GM04504 (cell line): ENCODE measurements around the gene GTF2F2.
"Not testable (repeated sequence)": the region's sequence is repeated elsewhere in the genome, so short reads cannot be mapped to it uniquely, and the experiment has no call there.

Source experiments
- DNase-seq: peaks from one replicate; pipeline ENCODE4 v3.0.0-alpha.2; 2012; ENCODE audit warnings: low read depth

Gene GTF2F2

DNA sequence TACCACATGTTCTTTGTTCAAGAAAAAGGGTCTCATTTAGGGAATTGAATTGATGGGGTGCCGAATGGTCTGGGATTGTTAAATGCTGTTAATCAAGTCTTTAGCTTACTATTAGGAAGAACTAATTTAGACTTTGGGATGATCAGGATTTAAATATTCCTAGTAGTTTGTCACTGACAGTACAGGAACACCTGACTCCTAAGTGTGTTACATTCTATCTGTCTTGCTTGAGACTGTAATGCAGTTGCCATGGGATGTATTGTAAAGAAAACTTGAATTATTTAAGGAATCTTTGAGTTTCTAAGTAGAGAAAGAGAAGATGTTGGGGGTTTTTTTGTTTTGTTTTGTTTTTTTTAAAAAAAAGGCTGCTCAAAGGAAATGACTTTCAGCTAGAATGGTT lies 98.4 kb downstream of the GTF2F2 start:
- no peak for DNase-seq

DNA sequence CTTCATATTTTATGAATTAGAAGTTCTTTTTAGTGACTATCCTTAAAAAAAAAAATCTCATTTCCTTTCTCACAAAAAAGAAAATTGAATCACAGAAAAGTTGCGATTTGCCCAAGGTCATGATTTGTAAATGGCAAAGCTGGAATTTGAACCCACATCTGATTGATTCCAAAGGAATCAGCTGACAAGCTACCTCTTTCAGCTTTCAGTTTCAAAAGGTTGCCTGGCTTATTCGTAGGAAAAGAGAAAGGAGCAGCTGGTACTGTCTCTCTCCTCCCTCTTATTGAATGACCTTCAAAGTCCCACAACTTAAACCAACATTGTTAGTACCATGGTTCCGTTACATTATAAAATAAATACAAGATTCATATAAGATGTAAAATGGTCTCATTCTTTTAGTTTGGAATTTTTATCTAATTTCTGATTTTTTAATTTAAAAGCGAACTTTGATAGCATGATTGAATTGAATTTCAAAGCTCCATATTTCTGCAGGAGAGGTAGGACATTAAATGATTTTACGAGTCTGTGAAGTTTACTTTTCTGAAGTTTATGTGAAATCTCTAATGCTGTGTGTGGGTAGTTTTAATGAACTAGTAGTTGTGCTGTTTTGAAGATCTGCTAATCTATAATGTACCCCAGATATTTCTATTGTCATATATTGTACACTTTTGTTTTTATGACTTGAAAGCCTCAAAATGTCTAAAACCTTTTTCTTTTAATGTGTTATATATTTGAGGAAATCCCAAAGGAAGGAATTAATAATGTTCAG lies 99.0 kb downstream of the GTF2F2 start:
- no peak for DNase-seq

DNA sequence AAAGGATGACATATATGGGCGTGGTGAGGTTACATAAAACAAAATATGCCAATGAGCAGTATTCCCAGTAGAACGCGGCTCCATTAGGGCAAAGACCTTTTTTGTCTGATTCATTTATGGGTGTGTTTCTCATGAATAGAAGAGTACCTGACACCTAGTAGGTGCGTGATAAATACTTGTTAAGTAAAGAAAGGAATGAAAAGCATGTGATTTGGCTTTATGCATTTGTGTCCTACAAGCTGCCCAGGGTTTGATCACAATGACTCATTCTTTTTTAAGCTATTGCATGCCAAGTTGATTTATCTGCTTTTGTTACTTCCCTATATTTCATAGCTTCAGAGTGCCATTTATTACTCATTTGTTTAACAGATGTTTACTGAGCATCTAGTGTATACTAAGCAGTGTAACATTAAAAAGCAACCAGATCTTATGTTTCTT lies 99.6 kb downstream of the GTF2F2 start:
- DNase-seq, result peak; percentile 65

DNA sequence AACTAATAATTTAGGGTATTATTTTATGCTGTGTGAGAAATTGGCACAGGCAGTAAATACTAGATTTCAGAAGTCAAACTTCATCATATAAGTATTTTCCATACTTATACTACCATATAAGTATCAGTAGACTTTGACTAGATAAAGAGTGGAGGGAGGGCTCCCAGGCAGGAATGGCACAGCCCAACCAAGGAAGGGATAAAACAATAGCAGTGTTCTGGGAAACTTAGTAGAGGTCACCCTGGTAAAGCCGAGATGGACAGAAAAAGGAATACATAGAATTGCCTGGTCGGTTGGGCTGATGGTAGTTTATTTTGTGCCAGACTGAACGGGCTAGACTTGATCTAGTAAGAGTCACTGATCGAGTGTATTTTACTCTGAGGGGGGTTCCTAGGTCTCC lies 100.1 kb downstream of the GTF2F2 start:
- DNase-seq, result no peak

DNA sequence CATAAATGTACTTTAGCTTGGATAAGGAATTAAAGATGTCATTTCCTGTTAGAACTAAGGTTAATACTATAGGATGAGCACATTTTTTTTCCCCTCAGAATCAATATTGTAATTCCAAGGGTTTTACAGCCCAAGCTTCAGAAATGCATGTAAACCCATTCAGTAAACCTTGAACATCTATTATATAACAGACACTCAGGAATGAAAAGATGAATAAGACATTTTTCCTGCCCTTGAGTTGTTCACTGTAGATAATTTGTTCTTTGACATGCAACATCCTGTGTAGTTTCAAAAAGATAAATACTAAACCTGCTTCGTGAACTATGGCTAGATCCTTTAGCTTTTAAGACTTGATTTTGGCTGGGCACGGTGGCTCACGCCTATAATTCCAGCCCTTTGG lies 102.2 kb downstream of the GTF2F2 start:
- DNase-seq, result no peak

DNA sequence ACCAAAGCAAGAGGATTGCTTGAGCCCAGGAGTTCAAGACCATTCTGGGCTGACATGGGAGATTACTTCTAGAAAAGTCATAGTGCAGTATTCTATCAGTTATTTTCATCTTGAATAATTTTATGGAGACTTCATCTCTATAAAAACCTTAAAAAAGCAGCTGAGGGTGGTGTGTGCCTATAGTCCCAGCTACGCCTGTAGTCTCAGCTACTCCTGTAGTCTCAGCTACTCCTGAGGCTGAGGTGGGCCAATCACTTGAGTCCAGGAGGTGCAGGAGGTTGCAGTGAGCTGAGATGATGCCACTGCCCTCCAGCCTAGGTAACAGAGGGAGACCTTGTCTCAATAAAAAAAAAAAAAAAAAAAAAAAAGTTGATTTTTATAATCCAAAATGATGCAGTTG lies 102.6 kb downstream of the GTF2F2 start:
- DNase-seq, result no peak

DNA sequence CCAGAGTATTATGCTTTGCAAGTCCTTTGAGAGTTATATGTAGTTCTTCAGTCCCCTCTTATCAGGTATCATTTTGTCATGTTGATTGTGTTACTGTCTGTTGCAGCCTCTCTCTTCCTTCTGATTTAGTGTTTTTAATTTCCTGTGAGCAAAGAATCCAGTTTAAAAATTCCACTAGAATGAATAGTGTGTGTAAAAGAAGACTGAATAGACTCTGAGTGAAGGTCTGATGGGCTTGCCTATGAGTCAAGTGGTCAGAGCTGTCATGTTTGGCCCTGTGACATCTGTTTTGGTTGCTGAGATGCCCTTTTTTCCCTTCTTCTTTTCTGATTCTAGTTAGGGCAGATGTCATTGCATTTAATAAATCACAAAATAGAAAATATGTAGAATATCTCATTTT lies 103.9 kb downstream of the GTF2F2 start:
- DNase-seq, result no peak

DNA sequence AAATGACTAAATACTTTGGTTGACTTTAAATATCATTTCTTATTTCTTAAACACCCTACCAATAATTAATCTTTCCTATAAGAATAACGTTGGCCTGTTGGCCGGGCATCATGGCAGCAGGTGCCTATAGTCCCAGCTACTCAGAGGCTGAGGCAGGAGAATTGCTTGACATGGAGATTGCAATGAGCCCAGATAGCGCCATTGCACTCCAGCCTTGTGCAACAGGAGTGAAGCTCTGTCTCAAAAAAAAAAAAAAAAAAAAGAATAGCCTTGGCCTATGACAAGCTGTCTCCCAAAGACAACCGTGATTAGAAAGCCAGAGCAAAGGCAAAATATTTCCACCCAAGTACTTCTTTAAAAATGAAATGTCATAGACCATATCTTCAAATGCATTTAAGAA lies 105.1 kb downstream of the GTF2F2 start:
- no peak for DNase-seq

DNA sequence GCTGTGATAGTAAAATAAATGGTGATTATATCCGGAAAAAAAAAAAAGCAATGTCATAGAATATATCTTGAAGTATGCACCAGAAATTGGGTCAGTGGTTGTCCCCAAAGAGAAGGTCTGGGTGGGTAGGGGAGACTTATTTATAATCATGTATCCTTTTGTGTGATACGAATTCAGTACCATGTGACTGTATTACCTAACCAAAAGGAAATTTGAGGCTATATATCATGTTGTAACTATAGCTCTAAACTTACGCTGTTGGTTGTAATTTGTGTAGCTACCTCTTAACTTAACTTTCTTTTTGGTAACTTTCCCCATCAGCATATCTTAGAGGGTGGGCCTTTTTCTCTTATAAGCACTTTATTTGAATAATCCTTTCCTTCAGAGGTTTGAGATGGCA lies 105.7 kb downstream of the GTF2F2 start:
- no peak for DNase-seq

DNA sequence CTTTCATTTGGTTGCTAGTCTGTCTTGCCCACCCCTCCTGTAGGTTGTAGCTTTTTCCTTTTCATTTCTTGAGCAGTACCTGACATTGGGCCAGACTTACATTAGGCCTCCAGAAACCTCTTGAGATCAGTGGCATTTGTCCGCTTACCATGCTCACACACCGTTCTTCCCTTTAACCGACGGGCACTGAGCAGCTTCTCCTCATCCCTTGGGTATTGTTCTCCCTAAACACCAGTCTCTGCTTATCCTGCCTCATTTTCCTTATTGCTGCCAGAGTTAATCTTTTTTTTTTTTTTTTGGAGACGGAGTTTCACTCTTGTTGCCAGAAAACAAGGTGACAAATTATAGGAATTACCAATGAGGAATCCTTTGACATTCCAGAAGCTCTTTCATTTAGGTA lies 107.7 kb downstream of the GTF2F2 start:
- DNase-seq, result no peak

DNA sequence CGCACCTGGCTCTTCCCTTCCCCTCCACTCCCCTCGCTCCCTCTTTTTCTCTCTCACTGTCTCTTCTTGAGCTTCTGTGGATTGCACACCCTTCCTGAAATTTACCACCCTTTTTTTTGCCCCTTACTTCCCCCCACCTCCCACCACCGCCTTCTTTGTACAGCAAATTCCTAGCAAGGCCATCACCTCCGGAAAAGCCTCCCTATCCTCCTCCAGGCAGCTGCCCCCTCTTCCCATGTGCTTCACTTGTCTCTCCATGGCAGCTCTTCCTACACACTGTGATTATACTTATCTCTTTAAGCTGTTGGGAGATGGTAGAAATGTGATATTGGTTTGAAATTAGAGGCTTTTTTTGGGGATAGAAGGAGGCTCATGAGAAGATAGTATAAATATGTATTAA lies 108.9 kb downstream of the GTF2F2 start:
- DNase-seq, result no peak

DNA sequence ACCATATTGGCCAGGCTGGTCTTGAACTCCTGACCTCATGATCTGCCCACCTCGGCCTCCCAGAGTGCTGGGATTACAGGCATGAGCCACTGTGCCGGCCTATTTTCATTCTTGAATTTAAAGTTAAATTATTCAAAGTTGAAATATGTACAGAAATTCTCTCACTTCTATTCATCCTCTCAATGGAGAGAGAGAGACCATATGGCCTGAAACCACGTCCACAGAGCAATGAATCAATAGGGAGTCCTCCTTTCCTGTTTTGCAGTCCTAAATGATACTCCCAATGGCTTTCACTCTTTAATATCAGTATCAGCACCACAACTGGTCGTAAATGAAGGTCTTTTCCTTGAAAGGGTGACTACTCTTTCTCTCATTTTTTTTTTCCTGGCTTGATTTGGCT lies 111.0 kb downstream of the GTF2F2 start:
- no peak for DNase-seq

DNA sequence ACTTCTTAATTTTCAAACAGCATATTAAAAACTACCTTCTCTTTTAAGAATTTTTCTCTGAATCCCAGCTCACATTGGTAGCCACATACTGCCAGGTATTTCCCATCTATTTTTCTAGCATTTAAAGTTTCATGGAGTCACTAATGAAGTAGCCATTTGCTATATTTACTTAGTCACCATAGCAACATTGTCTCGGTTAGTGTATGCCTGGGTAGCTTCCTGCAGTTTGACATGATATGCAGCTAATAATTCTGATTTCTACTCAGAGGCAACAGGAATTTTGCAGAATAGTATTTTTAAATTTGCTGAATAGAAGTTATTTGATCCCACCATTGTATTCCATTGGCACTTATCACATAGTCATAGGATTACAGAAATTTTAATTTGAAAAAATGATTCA lies 111.4 kb downstream of the GTF2F2 start:
- no peak for DNase-seq

DNA sequence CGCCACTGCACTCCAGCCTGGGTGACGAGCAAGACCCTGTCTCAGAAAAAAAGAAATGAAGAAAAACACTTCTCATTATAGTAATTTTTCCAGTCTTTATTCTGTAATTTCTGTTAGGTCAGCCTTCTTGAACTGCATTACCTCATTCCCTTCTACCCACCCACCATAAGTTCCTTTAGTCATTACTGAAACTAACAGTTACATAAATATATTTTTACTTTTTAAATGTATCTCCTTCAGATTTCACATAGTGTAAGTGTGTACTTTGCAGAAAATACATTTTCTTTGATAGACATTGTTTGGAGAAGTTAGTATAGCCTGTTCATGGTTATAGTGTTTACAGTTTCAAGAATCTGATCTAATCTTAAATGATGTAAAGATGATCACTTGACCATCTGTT lies 112.3 kb downstream of the GTF2F2 start:
- DNase-seq, result no peak

DNA sequence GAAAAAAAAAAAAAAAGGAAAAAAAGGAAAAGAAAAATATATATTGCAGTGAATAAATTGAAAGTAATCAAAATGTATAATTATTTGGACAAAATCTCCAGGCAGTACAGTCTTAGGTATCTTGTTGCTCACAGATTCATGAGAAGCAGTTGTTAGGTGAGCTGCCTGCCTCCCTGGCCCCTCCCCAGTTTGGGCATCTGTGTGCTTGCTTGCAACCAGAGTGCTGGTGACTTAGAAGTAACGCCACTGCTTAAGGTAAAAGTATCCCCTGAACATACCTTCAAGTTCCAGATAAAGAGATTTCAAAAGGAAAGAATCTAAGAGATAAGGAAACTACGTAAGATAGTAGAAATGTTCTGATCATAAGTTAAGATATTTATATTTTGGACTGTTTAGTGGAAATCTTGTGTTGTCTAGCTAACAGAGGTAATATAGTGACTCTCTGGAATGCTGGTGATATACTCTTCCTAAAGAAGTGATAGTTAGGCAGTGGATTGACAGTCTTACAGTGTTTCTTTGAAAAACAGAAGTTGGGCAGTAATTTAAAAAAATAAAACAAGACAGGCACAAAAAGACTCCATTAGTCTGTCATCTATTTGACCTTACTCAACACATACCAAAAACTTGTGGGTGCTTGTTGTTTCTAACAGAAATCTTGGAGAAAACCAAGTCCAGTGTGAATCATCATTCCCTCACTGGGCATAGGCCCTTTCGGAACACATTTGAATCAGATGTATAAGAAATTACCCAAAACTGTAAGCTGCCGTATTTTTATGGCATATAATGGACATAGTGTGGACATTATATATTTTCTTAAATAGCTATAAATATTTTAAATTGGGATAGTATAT lies 118.9 kb downstream of the GTF2F2 start:
- DNase-seq, result no peak

DNA sequence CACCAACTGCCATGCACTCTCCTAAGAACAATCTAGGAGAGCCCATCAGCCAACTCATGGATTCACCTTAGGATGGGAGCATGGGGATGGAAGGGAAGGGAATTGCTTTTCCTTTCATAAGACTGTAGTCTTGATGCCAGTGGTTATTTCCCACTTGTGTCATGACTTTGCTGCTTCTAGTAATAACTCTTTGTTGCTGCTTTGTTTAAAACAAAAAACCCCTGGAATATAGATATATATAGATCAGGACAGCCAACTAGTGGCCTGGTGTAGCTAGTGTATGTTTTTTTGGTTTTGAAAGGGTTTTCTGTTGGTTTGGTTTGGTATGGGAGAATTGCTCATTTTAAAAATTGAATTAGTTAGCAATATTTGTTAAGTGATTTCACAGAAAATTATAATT lies 119.8 kb downstream of the GTF2F2 start:
- no peak for DNase-seq

DNA sequence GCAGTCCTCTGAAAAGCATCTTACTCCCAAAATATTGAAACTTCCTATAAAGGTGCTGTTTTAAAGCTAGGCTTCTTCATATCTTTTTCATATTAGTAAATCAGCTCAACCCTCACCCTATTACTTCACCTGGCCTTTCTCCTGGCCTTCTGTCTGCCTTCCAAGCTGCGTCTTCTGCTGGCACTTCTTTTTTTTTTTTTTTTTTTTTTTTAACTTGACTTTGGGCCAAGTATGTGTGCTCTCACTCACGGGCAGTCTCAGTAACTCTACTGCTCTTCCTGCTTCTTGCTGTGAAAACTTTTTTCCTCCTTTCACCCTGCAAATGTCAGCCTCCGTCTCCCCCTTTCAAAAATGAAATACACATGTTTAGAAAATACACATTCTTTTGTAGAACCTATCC lies 121.8 kb downstream of the GTF2F2 start:
- DNase-seq, result no peak

DNA sequence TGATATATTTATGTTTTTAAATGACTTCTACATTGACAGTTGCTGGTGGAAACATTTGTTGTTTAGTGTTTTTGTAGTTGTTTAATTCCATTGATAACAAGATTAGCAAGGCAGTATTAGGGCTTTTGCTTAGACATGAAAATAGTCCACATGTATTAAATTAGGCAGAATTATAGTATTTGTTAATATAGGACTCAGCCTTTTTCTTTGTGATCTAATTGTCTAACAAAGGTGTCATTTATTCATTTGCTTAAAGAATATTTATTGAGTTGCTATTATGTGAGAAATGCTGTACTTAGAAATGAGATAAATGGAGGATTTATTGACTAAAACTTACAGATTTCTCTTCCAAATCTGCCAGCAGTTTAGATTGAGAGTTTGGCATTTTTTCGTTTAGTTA lies 122.2 kb downstream of the GTF2F2 start:
- no peak for DNase-seq

DNA sequence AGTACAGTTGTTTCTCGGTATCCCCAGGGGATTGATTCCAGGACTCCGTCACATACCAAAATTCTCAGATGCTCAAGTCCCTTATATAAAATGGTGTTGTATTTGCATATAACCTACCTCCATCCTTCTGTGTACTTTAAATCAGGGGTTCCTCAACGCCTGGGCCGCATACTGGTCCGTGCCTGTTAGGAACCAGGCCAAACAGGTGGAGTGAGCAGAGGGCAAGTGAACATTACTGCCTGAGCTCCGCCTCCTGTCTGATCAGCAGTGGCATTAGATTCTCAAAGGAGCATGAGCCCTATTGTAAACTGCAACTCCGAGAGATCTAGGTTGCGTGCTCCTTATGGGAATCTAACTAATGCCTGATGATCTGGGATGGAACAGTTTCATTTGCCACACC lies 122.8 kb downstream of the GTF2F2 start:
- DNase-seq, result no peak

DNA sequence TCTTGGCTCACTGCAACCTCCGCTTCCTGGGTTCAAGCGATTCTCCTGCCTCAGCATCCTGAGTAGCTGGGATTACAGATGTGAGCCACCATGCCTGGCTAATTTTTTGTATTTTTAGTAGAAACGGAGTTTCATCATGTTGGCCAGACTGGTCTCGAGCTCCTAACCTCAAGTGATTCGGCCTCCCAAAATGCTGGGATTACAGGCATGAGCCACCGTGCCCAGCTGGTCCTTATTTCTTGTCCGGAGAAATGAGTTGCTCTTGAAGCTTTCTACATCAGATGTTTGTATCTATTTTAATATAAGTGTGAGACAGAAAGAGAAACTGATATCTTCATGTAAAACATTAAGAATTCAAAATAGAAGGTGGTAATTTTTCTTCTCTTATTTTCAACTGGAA lies 124.4 kb downstream of the GTF2F2 start:
- DNase-seq, result not testable (repeated sequence)

DNA sequence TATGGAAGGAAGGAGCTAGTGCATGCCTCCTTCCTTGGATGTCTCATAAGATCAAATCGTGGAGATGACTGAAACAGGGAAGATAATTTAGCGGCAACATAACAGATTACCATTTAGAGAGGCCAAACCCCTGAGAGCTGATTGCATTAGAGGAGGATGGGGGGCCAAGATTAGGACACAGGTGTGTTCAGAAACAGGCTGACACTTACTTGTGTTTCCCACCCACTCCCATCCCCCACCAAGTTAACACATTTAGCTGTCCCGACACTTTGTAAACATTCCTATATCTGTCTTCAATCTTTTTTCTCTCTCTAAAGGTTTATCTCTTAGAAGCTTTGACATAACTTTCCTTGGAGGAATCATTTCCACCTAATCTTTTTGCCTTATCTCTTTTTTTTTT lies 129.4 kb downstream of the GTF2F2 start:
- DNase-seq, result no peak

DNA sequence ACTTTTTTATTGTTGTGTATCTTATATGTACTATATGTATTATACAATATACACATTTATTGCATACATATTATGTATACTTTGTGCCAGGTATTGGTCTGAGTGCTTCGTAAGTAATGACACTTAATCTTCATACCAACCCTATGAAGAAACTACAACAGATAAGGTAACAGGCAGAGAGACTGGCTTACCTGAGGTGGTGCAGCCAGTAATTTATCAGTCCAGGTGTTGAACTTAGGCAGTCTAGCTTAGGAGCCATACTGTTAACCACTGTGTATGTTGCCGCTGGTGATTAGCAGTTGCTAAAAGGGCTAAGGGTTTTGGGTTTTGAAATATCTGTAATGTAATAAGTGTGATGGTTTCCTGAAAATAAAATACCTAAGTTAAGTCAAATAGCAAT lies 134.1 kb downstream of the GTF2F2 start:
- DNase-seq, result no peak

DNA sequence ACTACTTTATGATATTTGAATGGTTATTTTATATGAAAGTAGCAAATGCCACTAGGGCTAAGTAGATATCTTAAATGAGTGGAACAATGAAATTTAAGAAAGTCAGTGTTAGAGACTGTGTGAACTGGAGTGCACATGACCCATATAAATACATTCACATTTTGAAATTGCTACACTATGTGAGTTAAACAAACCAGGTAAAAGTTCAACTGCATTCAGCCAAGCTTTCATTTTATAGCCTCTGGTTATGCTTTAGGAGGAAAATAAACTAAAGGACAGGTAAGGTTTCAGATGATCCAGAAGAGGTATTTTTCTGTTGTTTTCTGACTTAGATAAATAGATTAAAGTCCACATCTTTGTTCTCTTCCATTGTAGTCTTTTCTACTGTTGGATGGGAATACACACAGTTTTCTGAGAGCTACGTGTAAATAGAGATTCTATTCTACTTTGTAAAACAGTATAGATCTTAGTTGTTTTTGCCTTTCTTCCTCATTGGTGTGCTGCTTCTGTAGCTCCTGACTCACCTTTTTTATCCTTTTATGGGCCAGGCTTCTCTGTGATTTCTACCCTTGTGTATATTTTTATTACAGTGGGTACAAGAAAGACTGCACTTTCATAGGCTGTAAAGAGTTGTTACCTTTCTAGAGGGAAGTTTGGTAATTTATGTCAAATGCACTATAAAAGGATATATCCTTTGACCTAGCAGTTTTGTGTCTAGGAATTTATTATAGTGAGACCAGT lies 135.1 kb downstream of the GTF2F2 start:
- no peak for DNase-seq
